ENCODE data around the gene NCOA5.

DNA sequence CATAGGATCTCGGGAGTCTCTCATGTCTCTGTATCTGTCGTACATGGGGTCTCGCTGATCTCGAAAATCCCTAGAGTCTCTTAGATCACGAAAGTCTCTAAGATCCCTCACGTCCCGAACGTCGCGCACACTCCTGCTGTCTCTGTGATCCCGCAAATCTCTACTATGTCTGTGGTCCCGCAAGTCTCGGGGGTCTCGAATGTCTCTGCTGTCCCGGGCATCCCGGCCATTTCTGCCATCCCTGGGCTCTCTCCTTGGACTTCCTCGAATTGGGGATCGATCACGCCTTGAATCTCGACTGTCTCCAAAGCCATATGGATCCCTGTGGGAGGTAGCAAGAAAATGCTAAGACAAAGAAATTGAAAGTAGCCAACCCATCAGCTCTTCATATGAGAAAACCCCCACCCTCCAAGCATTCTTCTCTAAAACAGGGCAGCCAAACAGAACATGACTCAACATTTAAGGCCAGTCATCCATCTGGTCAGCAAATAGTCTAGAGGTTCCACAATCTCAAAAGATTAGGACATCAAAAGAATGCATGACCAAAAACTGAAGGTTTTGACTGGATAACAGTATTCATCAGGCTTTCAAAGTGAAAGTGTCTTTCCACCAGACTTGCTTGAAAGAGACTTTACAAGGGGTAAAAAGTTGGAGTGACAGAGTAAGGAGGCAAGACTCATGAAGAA is 19.4 kb downstream of the NCOA5 start:
- TF ChIP-seq, protein P1, sequence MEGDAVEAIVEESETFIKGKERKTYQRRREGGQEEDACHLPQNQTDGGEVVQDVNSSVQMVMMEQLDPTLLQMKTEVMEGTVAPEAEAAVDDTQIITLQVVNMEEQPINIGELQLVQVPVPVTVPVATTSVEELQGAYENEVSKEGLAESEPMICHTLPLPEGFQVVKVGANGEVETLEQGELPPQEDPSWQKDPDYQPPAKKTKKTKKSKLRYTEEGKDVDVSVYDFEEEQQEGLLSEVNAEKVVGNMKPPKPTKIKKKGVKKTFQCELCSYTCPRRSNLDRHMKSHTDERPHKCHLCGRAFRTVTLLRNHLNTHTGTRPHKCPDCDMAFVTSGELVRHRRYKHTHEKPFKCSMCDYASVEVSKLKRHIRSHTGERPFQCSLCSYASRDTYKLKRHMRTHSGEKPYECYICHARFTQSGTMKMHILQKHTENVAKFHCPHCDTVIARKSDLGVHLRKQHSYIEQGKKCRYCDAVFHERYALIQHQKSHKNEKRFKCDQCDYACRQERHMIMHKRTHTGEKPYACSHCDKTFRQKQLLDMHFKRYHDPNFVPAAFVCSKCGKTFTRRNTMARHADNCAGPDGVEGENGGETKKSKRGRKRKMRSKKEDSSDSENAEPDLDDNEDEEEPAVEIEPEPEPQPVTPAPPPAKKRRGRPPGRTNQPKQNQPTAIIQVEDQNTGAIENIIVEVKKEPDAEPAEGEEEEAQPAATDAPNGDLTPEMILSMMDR (IDR thresholded peaks at IDR 0.05), result no peak
- no peak for TF ChIP-seq ZFX (IDR thresholded peaks at IDR 0.05; ENCODE audit: borderline replicate concordance)
